ENCODE data around the gene WDFY4.

GRCh38 chr10:48765527-48765926, 80.9 kb downstream of the WDFY4 start:
- TF ChIP-seq CTCF (IDR thresholded peaks at IDR 0.05; ENCODE audit: low read depth, low read length, missing input control) = no peak
- TF ChIP-seq MAX (IDR thresholded peaks at IDR 0.05) = no peak
- TF ChIP-seq TAF1 (conservative IDR thresholded peaks at IDR 0.05) = no peak
- no peak for TF ChIP-seq YY1 (IDR thresholded peaks at IDR 0.05)
- no peak for TF ChIP-seq ATF3 (IDR thresholded peaks at IDR 0.05)
- TF ChIP-seq REST (IDR thresholded peaks at IDR 0.05) = no peak
- TF ChIP-seq JUND (IDR thresholded peaks at IDR 0.05) = no peak
- TF ChIP-seq GABPA (IDR thresholded peaks at IDR 0.05 in 1 of 2, conservative IDR thresholded peaks at IDR 0.05 in 1 of 2) = no peak

All from liver (tissue), 3 donors.